Ovary (tissue), 3 donors: Measurements from ENCODE around the gene DNAH17.

Experiments
- EP300 ChIP-seq: sonication (generic); formaldehyde crosslinking; IDR thresholded peaks from one replicate; pipeline ENCODE4 v1.6.1; 2017; ENCODE audit warnings: antibody characterized with exemption
- TF ChIP-seq, protein P1 (sequence below), 3 donors: fragments of 450-650 bp in 2 of 3; fragments of 200-600 bp in 1 of 3; IDR thresholded peaks; one replicate each; pipeline versions ENCODE4 v1.5.1 to v1.8.0; 2016 to 2022; ENCODE audit warnings: antibody characterized with exemption in 3 of 3, mild to moderate bottlenecking in 1 of 3
- donor health status: DM: no; HTN: no; CAD: no.

- TF ChIP-seq, protein P1, sequence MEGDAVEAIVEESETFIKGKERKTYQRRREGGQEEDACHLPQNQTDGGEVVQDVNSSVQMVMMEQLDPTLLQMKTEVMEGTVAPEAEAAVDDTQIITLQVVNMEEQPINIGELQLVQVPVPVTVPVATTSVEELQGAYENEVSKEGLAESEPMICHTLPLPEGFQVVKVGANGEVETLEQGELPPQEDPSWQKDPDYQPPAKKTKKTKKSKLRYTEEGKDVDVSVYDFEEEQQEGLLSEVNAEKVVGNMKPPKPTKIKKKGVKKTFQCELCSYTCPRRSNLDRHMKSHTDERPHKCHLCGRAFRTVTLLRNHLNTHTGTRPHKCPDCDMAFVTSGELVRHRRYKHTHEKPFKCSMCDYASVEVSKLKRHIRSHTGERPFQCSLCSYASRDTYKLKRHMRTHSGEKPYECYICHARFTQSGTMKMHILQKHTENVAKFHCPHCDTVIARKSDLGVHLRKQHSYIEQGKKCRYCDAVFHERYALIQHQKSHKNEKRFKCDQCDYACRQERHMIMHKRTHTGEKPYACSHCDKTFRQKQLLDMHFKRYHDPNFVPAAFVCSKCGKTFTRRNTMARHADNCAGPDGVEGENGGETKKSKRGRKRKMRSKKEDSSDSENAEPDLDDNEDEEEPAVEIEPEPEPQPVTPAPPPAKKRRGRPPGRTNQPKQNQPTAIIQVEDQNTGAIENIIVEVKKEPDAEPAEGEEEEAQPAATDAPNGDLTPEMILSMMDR (IDR thresholded peaks at IDR 0.05) = no peak
- no peak for TF ChIP-seq EP300
Measured at GRCh38 chr17:78377858-78378224, 199.4 kb downstream of the DNAH17 start.
